ENCODE results near the gene ITPK1.

Gene ITPK1

GRCh38 chr14:93028724-93029076, 87.0 kb downstream of the ITPK1 start:
- no peak for DNase-seq (ENCODE audit: low read depth, low spot score)

DNA sequence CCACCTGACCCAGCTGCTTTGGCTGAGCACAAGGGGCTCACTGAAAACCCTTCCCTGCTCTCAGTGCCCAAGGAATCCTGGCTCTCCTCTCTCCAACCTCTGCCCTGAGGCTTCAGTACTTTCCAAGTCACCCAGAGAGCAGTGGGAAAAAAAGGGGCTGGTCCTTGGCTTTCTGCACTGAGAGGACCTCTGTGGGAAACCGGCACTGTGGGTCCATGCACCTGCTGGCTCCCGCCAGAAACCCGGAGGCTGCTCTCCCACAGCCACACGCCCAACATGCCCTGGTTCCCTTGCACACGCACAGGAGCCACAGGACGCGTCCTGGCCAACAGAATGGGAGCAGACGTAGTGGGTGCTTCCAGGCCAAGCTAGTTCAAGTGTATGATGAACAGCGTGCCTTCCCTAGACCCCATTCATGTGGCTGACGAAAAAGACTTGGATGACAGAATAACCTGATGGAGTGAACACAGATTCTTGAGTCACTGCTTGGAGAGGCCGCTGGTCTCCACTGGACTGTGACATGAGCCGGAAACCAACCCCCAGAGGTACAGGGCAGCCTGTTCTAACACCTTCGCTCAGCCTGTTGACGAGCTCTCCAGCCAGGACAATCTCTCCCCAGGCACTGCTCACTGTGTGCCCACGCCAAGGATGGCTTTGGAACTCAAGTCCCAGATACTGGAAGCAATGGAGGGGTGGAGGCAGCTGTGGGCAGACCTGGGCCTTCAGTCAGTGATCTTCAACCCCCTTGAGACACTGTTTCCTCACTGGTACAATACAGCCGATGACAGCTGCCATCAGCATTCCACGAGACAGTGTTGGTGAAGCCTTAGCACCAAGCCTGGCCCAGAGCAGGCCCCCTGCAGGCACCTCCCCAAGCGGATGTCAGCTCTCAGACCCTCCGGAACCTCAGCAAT, 87.7 kb downstream of the ITPK1 start:
- DNase-seq (ENCODE audit: low read depth, low spot score), result no peak

DNA sequence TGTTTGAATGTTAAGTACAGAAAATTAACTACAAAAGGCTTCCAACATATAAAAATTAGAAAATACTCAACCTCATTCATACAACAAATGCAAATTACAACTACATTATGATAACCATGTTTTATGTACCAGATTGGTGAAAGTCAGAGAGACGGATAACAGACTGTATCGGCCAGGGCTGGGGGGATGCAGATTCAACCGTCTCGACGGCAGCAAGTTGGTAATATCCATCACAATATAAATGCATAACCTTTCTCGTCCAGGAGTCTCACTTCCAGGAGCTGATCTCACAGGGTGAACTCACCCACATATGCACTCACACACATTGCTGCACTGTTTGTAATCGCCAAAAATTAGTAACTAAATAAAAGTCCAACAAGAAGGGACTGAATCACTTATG, 89.4 kb downstream of the ITPK1 start:
- DNase-seq (ENCODE audit: low read depth, low spot score), result no peak

GRCh38 chr14:93025055-93025454, 90.7 kb downstream of the ITPK1 start:
- no peak for DNase-seq (ENCODE audit: low read depth, low spot score)

DNA sequence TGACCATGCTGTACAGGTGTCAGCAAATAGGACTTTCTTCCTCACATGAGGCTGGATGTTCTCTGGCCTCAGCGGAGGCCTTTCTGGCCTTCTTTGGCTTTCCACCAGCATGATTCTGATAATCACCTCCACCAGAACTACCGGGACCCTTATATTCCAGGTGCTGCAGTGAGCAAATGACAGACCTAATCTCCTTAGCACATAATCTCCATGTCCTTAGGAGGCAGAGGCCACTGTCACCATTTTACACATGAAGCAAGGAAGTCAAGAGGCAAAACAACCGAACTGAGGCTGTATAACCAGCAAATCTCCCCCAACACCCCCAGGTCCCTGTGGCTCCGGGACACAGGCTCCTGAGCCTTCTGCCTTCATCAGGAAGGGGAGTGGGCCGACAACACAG, 91.2 kb downstream of the ITPK1 start:
- DNase-seq (ENCODE audit: low read depth, low spot score), result no peak

DNA sequence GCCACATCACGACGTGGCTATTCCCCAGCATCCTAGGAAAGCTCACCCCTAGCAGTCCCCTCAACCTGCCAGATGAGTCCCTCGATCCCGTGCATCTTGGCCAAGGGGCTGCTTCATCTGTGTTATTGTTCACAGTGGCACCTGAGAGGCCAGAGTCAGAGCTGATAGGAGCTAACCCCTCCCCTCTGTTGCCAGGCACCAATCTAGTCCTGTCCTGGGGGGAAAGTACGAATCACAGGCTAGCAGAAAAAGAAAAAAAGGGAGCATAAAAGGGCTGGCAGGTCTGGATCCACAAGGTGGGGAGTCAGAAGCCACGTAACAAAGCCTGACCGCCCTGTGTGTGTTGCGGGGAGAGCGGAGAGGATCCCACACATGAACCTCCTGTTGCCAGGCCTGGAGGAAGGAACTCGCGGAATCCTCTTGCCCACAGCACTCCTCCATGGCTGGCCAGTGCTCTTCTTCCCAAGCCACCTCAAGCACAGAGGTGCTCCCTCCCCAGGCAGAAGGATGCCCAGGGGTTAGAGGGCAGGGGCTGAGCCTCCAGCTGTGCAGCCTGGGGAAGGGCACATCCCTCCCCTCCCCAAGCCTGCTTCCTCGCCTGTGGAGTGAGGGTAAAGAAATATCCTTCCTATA, 91.8 kb downstream of the ITPK1 start:
- DNase-seq (ENCODE audit: low read depth, low spot score), result no peak

DNA sequence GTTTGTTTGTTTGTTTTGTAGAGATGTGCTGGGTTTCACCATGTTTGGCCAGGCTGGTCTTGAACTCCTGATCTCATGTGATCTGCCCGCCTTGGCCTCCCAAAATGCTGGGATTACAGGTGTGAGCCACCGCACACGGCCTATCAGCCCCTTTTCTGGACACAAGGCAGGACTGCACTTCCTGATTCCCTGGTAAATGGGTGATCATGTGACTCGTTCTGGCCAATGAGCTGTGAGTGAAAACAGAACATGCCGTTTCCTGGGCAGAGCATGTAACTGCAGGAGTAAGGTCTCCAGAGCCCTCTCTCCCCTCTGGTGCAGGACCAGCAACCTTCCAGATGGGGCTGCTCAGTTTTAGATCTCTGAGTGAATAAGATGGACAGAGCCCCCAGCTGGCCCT, 92.7 kb downstream of the ITPK1 start:
- DNase-seq (ENCODE audit: low read depth, low spot score), result peak; percentile 73

DNA sequence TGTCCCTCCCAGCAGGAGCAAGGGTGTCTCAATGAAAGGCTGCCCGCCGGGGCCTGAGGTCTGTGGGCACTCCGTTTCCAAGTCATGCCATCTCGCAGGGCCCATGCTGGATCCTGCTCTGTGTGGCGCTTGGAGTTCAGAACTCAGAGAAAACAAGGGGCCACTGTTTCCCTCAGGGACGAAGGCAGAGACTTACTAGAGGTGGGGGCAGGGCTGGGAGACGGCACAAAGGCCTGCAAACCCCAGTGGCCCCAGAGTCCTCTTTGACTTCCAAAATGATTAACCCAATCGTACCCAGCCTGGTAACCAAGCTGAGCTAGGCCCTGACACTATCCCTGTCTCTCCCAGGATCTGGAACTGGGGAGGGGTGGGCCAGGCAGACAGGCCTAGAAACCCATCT, 95.8 kb downstream of the ITPK1 start:
- DNase-seq (ENCODE audit: low read depth, low spot score), result no peak

DNA sequence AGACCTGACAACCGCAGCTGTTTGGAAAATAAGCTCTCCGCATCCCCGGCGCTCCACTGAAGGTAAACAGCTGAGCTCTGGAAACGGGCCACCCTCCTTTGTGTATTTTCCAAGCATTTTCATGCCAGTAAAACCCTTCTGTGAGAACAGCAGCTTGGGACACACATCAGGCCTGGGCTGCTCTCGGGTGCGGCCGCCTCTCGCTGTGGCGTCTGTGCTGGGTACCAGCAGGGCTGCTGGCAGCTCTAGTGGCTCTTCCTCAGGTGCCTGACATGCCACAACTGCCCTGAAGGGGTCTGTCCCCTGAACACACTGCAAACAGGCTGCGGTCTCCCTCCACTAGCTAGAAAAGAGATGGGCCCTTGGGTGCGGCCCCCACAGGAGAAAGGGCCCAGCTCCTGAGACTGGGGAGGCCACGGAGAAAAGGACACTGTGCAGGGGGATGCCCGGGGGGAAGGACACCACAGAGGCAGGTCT, 96.3 kb downstream of the ITPK1 start:
- no peak for DNase-seq (ENCODE audit: low read depth, low spot score)

GRCh38 chr14:93018366-93018765, 97.4 kb downstream of the ITPK1 start:
- DNase-seq (ENCODE audit: low read depth, low spot score), result no peak

DNA sequence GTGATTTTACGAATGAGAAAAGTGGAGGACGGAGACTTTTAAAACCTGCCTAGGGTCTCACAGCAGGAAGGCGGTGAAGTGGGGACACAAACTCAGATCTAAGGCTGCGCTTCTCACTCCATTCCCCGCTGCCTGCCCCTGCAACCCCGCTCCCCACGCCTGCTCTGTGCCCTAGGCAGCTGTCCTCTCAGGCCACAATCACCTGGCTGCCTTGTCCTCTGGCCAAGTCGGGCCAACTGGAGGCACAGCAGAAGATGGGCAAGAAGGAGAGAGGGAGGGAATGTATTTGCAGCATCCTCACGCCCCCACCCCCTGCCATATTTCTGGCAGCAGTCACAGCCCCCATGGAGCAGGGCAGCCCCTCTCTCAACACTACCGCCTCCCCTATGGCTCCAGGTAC, 97.8 kb downstream of the ITPK1 start:
- no peak for DNase-seq (ENCODE audit: low read depth, low spot score)

- DNase-seq (ENCODE audit: low read depth, low spot score), result no peak
Observed at GRCh38 chr14:93017301-93017797, 98.4 kb downstream of the ITPK1 start.

DNA sequence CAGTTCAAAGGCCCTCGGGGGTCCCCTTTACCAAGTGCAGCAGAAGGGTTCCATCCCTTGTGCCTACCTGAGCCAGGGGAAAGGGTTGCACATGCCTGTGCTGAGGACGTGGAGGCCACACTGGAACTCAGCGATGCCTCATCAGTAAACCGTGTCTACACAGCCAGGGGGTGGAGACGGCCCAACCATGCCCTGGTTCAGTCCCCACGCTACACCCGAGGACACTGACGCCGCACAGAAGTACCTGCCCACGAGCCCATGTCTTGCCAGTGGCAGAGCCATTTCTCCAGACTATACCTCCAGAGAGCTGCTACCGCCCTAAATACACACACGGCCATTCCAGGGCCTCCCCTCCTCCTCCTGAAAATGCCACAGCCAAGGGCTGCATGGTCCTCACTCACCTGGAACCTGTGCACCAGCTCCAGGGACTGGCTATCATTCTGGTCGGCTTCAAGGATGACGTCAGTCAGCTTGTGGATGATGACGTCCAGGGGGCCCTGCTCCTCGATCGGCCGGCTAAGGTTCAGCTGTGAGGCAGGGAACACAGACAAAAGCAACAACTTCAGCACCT, 99.4 kb downstream of the ITPK1 start:
- no peak for DNase-seq (ENCODE audit: low read depth, low spot score)

- no peak for DNase-seq (ENCODE audit: low read depth, low spot score)
Observed at GRCh38 chr14:93015505-93015904, 100.2 kb downstream of the ITPK1 start.

DNA sequence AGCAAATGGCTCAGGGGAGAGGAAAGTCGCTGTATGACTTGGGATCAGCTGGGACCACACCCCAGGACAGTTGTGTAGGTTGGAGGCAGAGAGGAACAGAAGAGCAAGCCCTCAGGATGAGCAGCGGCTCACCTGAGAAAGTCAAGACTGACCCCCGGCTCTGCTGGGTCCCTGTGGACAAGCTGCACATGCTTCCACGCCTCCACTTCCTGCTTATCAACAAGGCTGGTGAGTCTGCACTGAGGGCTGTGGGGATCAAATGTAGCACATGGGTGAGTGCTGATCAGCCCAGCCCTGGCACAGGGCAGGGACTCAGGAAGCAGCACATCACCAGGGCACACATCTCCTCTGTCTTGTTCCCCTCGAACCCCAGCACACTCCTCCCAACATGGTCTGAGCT, 100.7 kb downstream of the ITPK1 start:
- DNase-seq (ENCODE audit: low read depth, low spot score), result no peak

DNA sequence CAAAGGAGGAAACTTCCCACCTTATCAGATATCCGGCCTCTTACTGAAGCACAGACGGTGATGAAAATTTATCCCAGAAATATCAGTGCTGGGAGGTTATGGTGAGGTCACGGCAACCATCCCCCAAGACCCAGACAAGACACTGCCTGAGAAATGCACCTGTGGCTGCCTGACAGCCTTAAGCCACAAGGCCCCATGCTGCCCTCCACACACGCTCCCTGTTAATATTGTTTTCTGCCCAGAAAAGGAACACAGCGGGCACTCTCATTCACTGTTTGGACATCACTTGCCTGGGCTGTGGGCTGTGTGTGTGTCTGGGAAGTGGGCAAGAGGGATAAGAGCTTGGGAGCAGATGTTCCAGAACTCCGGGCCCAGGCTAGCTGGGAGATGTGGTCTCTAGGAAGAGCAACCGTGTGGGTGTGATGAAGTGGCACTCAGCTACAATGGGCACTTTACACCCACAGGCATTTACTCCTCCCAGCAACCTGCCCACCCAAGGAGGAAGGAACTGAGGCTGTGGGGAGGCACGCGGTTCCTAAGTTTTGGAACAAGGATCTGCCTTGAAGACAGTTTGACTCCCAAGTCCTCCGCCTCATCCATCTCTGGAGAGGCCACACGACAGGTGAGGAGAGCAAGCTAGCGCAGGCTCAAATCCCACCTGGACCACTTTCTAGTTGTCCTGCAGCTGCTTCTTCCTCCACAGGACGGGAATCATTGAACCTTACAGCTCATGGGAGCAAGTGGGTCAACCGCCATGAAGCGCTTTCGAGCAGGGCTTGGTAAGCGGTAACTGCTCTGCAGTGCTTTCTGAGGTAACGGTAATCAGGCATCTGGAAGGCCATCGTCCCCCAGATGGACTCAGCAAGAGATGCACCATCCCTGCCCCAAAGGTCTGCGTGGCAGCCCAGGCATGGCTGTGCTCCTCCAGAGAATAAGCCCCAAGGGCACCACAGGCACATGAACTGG, 101.4 kb downstream of the ITPK1 start:
- no peak for DNase-seq (ENCODE audit: low read depth, low spot score)

GRCh38 chr14:93012951-93013719, 102.6 kb downstream of the ITPK1 start:
- DNase-seq (ENCODE audit: low read depth, low spot score), result no peak

- DNase-seq (ENCODE audit: low read depth, low spot score), result no peak
Observed at GRCh38 chr14:93012506-93012905, 103.2 kb downstream of the ITPK1 start.

- no peak for DNase-seq (ENCODE audit: low read depth, low spot score)
Observed at GRCh38 chr14:93011650-93012325, 103.9 kb downstream of the ITPK1 start.

DNA sequence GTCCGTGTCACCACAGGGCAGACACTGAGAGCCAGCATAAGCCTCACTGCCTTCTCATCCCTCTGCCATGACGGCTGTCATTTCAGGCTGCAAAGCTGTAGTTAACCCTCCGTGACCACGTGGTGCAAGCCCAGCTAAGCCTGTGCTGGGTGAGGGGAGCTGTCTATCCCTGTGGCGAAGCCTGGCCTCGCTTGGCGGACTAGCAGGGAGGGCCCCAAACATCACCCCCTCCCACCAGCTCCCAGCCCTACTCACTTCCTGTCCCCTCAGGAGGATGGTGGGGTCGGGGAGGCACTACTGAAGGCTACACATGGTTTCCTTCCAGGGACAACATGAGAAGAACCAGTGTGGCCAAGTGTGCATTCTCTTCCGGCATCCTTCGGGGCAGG, 104.6 kb downstream of the ITPK1 start:
- DNase-seq (ENCODE audit: low read depth, low spot score), result no peak

All from ELF-1 (cell line).